COLO829 (cell line): ENCODE data around the gene RBM19.

Source experiments
- DNase-seq: peaks from one replicate; pipeline ENCODE4 v3.0.0; 2012; ENCODE audit warnings: low spot score

RBM19 gene

DNA sequence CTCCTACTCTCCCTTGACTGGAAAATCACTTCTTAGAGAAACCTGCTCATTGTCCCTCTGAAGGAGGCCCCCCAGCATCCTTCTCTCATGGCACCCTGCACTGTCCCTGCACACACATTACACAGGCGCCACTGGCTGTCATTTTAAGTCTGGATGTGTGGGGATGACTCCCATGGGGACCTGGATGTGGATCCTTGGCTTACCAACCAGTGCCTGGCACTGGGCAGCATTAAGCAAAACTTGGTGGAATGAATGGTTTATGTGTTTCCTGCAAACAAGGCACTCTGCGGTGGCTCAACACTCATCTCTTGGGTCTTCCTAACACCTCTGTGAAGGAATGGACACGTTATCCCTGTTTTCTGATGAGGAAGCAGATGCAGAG, 162.4 kb downstream of the RBM19 start:
- DNase-seq, result no peak

DNA sequence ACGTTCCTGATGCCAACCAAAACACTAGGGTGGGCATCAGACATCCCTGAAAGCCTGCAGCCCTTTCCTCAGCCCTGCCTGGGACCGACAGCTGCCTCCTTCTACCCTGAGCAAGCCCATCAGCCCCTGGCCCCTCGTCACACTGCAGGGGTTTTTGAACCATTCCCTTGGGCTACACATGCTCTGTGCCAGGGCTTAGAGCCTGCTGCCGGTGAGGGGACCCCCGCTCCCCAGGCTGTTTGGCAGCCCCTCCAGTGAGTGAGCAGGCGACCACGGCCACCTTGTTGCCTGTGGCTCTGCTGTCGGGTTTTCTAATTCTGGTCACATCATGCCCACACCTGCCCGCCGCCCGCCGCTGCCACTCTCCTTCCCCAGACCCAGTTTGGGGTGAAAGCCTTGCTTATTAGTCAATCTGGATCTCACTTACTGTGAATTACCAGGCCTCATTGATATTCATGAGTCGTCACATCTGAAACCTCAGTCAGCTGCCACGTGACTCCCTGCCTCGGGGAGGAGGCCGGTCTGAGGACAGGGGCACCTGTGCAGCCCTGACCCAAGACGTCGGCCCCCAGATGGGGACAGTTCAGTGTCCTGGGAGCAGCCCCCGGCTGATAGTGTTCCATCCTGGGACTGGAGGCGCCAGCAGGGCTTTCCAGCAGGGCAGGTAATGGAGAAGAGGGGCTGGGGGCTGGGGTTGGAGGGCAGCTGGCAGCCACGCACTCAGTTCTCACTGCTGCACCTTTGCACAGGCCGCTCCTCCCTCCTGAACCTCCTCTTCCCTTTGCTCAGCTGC, 163.0 kb downstream of the RBM19 start:
- no peak for DNase-seq

DNA sequence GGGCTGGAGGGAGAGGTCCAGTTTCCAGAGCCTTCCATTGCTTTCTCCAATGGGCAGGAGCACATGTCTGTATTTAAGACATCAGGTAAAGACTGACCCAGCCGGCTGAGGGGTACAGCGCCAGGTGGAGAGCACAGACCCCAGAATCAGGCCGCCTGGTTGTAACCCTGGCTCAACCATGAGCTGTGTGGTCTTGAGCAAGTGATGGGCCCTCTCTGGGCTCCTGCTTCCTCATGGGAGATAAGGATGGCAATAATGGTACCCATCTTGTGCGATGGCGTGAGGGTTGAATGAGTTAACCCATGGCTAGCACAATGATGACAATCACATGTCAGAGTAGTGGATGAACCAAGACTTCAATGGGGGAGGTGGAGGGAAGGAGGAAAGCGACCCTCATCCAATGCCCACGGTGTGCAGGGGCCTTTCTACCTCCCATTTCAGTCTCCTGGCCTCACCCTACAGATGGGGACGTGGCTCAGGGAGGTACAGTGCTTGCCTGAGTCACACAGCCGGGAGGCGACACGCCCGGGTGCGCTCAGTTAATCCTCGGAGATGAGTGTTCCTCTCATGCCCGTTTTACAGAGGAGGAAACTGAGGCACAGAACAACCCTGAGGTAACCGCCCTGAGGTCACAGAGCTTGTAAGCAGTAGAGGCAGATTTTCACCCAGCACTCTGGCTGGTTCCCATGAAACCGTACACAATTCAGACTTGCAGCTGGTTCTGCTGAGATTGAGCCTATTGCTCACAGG, 163.9 kb downstream of the RBM19 start:
- no peak for DNase-seq

DNA sequence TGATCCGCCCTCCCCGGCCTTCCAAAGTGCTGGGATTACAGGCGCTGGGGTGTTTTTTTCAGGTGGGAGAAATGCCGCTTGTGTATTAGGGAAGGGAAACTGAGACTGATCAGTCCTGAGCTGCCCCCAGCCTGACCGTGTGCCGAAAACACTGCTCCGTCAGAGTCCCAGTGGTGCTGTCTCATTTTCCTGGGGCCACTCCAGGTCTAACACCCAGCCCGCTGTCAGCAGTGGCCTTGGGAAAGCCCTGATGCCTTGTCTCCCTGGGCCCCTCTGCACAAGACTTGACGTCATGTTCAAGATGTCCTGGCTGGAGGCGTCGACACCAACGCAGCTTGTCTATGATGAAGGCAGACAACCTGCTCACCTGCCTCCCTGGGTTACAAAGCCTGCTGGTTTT, 165.9 kb downstream of the RBM19 start:
- DNase-seq, result no peak

DNA sequence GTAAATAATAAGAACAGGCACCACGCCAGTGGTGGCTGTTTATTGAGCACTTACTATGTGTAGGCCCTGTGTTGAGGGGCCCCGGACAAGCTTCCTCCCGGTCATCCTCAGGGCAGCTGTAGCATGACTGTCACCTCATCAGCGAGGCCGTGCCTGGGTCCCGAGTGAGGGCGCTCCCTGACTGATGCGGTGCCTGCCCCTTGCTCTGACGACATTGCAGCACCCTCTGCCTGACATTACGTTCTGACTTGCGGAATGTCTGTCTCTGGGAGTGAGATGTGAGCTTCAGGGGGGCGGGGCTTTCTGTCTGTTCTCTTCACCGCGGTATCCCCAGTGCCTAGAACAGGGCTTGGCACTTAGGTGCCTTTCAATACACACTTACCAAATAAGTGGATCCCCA, 167.6 kb downstream of the RBM19 start:
- DNase-seq, result no peak

DNA sequence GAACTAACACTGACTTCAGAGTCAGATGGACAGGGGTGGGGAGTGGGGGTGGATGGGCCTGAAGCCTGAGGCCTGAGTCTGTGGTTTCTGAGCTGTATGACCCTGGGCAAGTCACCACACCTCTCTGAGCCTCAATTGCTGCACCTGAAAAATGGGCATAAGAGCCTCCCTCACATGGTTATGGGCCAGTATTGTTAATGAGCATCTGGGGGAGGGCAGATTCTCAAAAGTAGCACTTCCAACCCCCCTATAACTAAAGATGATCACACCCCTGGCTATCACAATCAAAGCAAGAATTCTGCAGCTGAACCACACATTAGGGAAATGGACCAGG, 168.6 kb downstream of the RBM19 start:
- no peak for DNase-seq

DNA sequence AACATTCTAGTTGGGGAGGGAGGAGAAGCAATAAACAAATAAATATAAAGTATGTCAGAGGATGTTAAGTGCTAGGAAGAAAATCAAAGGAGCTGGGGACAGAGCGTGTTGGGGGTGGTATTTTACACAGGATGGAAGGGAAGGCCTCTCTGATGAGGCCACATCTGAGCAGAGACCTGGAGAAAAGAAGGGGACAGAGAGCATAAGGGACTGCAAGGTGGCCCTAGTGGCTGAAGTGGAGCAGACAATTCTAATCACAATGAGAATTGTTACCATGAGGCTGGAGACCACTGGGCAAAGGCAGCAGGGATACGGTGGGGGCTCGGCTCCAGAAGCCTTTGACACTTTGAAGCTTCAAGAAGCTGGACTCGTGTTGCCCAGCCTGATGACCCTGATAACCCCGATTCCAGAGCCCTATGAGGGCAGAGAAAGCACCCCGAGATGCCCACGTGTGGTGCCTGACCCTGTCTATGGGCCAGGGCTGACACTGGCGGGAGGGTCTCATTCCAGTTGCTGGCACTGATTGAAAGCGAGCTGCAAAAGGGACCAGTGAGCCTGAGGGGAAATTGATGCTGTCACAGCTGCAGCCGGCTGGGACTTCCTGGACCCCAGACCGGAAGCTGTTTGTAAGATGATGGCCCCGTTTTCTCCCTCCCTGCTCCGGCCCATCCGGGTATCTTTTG, 169.1 kb downstream of the RBM19 start:
- DNase-seq, result no peak

DNA sequence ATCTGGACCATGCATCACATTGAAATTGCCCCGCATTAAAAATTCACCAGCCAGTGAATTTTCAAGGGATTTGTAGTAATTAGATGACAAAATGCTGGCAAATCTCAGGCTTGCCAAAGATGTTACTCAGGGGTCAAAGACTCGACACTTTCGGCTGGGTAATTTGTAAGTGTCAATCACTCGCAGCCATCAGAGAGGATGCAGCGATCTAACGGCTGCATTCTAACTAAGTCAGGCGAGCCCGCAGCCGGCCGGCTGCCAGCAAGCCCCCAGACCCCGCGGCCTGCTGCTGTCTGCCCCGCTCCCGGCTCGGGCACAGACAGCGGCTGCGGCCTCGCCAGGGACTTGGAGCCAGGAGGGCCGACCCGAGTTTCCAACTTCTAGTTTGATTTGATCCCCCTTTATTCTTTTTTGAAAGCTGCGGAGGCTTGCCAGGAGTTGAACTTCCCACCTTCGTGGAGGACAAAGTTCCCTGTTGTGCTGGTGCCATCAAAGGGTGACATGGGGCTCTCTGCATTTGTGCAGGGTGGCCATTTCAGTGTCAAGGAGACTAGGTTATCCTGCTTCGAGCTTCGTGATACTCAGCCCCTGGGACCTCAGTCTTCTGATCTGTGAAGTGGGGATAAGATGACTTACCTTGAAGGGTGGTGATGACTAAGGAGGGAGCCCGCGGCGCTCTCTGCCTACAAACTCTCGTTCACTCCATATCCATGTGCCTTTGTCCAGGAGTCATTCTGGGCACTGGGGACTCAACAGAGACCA, 169.9 kb downstream of the RBM19 start:
- no peak for DNase-seq

DNA sequence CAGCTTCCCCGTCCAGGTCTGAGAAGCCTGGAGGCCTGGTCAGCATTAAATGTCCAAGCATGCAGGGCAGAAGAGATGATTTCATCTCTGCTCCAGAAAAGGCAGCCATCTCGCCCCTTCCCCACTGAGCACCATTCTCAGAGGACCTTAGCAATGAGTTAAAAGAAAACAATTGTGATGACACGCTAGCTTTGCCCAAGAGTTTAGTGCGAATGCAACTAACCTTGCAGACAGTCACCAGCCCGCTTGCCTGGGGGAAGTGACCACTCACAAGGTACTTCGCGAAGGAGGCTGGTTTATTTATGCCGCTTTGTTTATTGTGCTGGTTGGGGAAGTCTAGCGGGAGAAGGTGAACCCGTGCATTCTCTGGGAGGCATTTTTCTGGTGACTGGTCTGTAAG, 170.7 kb downstream of the RBM19 start:
- no peak for DNase-seq

DNA sequence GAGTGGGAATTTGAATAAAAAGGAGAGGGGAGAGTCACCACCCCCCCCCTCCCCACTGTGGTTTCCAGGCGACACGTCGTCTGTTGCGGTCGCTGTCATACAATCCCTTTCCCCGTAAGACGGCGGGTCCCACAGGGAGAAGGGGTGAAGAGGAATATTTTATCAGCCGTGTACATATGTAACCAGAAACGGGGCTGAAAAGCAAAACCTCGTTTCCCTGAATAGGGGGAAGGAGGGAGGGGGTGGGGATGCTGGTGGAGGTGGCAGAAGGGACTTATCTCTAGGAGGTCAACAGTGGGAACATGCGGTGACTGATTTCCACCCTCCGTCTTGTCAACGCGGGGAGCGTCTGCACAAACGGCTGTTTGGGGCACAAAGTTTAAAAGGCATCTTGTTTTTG, 171.4 kb downstream of the RBM19 start:
- DNase-seq, result no peak

DNA sequence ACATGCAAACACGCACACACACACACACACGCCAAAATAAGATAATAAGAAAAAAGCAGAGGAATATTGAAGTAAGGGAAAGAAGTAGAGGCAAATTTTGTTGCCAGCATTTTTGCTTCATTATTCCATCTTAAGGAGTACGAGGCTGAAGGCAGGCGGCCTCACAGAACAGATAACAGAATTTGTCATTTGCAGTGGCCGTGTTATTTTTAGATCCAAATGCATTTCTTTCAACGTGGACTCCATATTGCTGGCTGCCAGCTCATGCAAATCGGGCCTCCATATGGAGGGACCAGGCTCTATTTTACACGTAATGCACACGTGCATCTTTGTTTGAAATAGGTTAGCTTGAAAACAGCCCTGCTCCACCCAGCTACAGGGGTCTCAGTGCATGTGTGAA, 172.9 kb downstream of the RBM19 start:
- DNase-seq, result no peak

DNA sequence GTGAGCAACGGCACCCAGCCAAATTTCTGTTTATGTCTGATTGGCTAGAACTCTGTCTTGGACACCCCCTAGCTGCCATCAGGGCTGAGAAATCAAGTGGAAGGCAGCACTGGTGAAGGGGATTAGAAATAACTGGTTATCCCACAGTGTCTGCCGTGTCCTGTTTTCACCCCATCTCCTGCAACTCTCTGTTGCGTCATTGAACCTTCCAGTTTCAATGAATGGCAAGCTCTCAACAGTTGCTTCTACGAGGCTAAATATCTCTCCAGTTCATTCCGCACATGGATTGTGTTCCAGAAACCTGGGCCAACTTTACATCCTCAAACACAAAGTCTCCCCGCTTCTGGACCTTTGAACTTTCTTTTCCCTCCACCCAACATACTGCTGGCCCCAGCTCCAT, 173.7 kb downstream of the RBM19 start:
- DNase-seq, result no peak

DNA sequence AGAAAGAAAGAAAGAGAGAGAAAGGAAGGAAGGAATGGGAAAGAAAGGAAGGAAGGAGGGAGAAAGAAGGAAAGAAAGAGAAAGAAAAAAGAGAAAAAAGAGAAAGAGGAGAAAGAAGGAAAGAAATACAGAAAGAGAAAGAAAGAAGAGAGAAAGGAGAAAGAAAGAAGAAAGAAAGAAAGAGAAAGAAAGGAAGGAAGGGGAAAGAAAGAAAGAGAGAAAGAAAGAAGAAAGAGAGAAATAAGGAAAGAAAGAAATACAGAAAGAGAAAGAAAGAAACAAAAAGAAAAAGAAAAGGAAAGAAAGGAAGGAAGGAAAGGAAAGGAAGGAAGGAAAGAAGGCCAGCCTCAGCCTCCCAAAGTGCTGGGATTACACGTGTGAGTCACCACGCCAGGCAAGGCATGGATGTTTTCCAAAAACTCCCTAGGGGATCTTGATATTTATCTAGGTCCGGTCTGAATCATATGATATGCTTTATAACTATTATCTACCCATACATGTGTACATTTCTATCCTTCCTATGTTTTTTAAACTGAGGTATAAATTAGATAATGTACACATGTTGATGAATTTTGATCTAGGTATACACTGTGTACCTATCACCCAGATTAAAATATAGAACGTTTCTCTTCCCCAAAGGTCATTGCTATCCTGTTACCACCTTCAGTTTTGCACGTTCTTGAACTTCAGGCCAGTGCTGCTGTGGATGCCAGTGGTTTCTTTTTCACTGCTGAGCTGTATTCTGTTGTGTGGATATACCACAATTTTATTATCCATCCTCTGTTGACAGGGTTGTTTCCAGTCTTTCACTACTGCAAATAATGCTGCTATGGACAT, 177.9 kb downstream of the RBM19 start:
- DNase-seq, result peak; percentile 38

DNA sequence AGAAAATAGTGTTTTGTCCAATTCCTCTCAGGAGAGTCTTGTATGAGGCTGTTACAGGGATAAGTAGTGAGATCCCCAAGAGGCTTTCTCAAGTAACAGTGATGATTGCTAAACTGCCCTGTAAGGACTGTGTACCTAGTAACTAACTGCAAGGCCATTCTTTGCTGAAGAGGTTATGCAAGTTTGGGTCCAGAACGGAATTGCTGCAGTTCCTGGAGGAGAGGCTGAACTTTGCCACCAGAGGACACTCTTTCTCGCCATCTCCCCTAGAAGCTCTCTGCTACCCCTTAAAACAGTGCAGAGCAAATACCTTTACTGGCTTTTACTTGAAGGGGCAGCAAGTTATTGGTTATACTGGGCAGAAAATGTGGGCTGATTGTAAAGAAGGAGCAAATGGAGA, 180.0 kb downstream of the RBM19 start:
- no peak for DNase-seq

DNA sequence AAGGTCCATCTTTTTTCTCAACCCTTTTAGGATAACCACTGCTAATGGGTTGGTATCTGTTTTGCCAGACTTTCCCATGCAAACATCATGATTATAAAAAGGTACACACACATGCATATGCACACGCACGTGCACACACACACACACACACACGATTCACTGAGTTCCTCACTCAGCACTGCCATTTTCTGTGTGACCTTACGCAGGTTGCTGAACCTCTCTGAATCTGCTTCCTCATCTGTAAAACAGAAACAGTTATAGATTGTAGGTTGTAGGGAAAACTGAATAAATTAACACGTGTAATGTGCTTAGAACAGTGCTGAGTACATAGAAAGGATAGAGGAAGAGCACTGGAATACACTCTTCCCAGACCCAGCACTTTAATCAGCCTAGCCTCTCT, 182.3 kb downstream of the RBM19 start:
- DNase-seq, result no peak

DNA sequence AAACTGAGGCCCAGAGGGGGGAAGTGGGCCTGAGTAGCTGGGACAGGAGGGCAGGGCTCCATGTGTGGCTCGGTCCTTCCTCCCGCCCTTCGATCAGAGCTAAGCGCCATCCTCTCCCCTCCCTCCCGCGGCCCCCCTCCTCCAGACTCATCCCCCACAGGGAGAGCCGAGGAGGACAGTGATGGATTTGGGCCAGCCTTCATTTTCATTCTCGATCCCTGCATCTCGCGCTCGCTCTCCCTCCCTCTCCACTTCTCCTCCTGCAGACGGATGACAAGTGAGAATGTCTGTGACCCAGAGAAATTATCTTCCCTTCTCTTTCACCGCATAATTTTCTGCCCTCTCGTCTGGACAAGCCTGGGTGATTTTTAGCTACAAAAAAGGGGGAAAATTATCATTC, 183.3 kb downstream of the RBM19 start:
- DNase-seq, result no peak

DNA sequence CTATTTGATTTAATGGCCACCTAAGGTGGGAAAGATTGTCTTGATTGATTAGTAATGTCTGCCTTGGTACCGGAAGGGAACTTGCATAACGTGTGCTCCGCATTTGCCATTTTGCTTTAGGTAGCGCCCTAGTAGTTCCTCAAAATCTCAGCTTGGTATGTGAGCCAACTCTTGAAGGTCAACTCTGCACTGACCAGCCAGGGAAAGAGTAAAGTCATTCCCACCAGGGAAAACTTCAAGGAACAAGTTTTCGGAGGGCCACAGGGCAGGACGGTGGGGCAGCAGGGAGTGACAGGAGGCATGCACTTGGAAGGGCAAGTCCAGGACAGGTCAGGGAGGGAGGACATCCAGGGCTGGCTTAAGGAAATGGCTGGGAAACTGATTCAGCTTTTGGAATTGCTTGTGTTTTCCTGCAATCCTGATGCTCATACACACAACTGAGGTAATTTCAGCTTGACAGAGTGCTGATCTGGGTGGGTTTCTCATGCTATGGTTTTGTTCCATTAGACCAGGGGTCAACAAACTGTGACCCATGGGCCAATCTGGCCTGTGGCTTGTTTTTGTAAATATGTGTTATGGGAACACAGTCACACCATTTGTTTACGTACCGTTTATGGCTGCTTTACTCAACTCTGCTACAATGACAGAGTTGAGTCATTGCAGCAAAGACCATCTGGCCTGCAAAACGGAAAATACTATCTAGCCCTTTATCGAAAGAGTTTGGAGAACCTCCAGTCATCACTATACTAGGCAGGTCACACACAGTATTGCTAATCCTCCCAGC, 184.5 kb downstream of the RBM19 start:
- DNase-seq, result no peak

DNA sequence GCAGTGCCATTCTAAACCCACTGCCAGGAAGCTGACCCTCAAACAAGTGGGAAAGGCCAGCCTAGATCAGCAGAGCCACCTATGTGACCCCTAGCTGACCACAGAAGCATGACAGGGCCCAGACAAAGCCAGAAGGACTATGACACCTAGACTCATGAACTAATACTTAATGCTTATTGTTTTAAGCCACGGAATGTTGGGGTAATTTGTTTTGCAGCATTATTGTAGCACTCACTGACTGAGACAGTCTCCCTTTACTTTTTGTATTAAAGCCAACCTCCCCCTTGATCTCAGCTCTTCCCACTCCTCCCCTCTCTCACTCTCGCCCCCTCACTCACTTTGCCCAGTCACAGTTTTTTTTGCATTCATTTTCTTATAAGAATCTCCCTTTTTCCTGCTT, 186.4 kb downstream of the RBM19 start:
- no peak for DNase-seq

DNA sequence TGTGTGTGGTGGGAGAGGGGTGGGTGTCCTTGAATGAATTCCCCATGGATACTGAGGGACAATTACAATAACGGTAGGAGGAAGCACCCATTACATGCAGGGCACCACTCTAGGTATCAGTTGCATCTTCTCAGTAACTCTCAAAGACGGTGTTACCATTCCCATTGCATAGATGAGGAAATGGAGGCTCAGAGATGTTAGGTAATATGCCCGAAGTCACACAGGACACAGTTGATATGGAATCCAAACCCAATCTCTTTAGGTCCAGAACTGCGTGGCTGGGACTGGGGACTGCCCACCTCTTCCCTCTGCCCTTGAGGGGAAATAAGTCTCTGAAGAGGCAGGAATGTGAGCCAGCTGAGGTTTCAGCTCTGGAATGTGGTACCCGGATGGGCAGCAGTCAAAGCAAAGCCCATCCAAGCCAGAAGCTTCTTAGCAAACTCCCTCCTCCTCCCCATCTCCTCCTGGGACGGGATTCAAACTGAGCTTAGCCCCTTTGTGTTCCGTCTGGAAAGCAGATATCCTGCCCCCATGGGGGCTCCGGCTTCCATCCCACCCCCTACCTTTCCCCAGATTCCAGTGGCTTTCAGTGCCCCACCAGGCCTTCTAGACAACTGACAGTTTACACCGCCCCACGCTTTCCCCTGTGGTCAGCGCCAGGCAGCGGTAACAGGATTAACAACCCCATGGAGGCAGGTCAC, 187.5 kb downstream of the RBM19 start:
- no peak for DNase-seq

DNA sequence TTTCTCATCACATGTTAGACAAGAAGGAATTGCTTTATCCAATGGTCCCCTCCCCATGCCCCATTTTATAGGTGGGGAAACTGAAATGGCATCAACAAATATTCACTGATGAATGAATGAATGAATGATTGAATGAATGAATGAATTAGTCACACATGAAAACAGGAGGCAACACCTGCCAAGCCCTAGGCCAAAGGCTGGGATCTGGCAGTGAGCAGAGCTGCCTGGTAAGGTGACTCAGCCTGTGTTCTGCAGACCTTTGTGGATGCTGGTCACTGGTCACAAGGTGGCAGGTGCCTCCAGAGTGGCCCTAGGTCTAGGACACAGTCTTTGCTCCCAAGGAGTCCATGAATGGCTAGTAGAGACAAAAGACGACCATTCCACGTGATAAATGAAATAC, 188.4 kb downstream of the RBM19 start:
- no peak for DNase-seq
